RKO (cell line): ENCODE results near the gene GPR61.
A peak's percentile ranks its signal among the peaks of the same experiment; 100 is the strongest.

ENCODE experiments used
- DNase-seq: peaks from one replicate; pipeline ENCODE4 v3.0.0-alpha.2; 2016; ENCODE audit warnings: low spot score

The GPR61 gene

GRCh38 chr1:109509176-109510134 lies 30.2 kb upstream of the GPR61 start, which contains the start of gene AMIGO1:
AMIGO1 (minus strand) TSS chr1:109509727; CDS start chr1:109508912, 815 bp downstream.
- DNase-seq, result peak; percentile 79

- no peak for DNase-seq
Measured at GRCh38 chr1:109513110-109513710, 26.5 kb upstream of the GPR61 start.

- DNase-seq, result no peak
Measured at GRCh38 chr1:109514846-109515245, 24.8 kb upstream of the GPR61 start.

DNA sequence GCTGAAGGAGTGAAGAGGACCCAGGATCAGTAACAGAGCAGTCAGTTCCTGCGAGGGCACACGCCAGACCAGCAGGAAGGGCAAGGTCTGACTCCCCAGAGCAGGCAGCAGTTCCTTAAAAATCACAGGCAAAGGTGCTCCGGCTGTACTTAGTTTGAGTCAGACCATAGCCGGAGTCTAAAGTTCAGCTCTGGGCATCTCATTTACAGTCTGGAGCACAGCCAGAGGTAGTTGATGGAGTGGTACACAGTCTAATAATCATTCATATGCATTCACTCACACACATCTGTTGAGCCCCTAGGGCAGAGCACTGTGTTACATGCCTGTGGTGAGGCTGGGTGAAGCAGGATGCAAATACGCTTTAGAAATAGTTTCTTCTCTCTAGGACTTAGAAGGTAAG lies 22.8 kb upstream of the GPR61 start:
- no peak for DNase-seq

DNA sequence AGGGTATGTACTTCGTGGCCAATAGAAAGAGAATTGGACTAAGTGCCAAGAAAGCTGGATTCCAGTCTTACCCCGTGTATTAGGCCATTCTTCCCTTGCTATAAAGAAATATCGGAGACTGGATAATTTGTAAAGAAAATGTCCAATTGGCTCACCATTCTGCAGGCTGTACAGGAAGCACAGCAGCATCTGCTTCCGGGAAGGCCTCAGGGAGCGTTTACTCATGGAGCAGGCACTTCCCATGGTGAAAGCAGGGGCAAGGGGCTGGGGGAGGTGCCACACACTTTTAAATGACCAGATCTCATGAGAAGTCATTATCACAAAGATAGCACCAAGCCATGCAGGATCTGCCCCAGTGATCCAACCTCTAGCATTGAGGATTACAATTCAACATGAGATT lies 22.3 kb upstream of the GPR61 start:
- no peak for DNase-seq

DNA sequence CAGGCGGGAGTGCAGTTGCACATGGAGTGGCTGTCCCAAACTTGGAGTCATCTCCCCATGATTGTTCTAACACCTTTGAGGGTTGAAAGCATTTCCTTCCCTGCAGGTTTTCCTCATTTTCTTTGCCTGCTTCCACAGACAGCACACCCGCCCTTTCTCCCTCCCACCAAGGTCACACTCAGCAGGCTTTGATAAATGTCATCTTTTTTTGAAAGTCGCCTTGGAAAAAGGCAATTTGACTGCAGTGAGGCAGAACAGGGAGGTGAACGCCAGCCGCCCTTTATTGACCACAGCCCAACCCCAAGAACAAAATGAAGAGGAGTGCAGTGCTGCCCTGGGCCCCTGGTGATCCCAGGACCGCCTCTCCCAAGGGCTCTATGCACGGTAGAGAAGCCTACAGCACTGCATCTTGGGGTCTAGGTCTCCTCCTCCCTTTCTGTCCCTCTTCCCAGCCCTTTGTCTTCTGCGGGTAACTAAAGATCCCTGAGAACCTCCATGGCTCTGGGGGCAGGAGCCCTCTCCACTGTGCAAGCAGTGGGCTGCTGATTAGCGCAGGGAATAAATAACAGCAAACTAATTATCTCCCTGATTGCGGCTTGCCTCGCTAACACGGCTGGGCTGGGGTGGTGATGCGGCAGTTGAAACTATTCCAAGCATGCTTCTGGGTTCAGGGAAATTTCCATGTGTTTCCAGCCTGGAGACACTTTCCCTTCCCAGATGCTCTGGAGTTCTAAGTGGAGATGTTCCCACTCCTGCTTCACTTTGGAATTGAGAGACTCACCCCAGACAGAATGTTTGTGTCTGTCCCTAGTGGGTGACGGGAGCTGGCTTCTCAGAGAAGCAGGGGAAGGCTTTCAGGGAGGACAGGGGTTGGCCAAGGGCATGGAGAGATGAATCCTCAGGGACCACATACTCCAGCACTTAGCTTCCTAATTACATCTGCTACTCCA lies 18.4 kb upstream of the GPR61 start:
- no peak for DNase-seq

- DNase-seq, result no peak
Measured at GRCh38 chr1:109522026-109522425, 17.6 kb upstream of the GPR61 start.

DNA sequence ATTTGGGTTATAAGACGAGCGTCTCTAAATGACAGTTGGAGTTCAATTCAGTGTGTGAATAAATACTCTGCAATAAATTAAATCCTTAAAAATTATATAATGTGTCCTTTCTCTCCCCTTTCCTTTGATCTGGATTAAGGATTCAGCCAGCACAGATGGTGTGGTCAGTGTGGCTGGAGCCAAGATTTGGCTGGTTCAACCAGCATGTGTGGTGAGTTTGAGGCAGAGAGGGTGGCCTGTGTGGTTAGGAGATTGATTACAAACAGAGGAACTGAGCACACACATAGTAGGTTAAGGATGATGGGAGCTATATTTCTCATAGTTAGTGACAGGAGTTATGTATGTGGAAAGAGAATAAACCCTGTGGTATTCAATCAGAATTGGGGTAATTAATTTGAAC lies 16.0 kb upstream of the GPR61 start:
- DNase-seq, result no peak

DNA sequence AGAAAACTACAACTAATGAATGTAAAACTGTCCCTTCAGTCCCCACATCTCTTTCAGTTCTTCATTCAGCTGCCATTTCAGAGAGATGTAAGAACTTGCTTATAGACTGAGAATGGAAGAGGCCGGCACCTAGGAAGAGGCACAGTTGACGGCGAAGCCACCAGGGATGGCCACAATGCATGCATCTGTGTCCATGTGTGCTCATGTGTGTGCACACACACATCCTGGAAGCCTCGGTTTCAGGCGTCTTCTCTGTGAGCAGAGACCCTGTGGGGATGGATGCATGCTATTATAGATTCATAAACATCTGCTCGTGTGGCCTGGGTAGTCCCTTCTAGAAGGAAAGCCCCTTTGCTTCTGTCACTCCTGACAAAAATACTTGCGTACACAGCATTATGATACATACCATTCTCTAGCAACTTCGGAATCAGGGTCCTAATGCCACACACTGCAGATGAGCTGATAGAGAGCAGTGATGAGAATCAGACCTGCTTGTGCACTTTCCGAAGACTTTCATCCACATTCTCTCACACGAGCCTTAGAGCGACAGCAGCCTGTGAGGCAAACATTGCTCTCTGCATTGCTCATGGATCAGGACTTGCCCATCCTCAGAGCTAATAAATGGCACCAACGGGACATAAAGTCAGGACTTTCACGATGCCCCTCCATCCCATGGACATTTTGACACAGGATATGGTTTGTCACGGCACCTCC lies 12.4 kb upstream of the GPR61 start:
- DNase-seq, result no peak

DNA sequence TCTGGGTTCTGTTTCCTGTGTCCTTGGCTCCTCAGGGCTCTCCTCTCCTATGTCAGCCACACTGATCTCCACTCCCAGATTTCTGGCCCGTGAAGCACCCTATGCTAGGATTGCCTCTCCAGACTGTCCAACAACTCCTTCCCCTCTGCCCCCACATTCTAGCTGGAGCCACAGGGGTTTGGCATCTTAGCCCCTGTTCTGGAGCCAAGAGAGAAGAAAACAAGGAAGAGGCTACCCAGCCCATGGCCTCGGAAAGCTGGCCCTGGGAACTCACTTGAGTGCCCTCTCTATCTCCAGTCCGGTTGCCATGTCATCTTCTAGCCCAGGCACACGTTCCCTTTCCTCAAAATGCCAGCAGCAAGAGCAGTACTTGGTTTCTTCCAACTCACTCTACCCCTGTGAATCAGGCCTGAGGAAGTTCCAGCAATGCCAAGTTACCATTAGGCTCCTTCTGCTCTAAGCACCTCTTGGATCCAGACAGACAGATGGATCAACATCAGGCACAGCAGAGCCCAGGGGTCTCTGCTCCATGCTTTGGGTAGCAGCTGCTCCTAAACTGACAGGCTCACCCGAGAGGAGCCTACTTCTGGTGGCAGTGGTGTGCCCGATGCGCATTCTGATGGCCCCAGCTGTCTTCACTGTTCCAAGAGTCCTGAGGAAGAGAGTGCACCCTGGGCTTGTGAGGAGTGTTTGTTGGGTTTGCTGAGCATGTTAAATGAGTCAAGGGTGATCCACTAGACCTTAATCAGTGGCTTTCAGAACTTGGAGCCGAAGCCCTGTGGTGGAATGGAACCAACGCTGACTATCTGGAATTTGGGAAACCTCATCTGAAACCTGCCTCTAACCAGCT lies 11.6 kb upstream of the GPR61 start:
- DNase-seq, result no peak

GRCh38 chr1:109528712-109529111 lies 11.0 kb upstream of the GPR61 start:
- DNase-seq, result no peak

GRCh38 chr1:109529881-109530456 lies 9.7 kb upstream of the GPR61 start:
- no peak for DNase-seq

- no peak for DNase-seq
Measured at GRCh38 chr1:109530457-109531087, 9.1 kb upstream of the GPR61 start.

DNA sequence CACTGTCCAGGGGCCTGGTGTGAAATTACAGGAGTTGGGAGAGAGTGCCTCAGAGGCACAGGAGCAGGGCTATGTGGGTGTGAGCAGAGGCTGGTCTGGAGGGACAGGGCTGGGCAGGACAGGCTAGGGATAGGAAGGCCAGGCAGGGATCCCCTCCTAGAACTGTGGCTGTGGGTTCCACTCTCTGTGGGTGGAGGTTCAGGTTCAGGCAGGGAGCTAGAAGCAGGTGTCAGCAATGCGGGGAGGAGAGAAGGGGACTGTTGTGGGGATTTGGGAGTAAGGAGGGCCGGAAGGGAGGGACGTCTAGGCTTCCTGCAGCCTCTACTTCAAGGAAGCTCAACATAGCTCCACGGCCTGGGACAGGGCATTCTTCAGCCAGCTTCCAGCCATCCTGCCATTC lies 8.3 kb upstream of the GPR61 start:
- DNase-seq, result no peak

DNA sequence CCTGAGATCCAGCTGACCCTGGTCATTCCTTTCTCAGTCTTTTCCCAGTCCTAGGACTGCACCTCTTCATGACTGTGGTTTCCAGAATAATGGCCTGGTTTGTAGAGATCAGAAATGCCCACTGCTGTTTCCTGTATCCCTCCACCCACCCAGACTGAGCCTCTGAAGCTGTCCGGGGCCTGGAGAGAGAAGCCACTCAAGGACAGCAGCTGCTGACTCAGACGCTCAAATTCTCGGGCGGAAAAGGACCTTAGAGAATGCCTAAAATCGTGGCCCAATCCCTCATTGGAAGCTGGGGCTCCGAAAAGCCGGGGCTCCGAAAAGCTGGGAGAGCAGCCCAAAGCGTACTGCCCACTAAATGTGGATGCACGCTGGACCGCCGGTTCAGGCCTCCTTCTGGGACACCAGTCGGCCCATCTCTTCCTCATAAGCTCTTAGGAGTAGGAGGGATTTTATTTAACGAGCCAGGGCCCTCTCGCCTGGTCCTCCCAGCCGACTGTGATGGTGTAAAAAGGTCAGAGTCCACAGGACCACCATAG lies 7.8 kb upstream of the GPR61 start:
- DNase-seq, result no peak

GRCh38 chr1:109532365-109533136 lies 7.1 kb upstream of the GPR61 start:
- DNase-seq, result peak; percentile 90

GRCh38 chr1:109534307-109534858 lies 5.3 kb upstream of the GPR61 start:
- no peak for DNase-seq

DNA sequence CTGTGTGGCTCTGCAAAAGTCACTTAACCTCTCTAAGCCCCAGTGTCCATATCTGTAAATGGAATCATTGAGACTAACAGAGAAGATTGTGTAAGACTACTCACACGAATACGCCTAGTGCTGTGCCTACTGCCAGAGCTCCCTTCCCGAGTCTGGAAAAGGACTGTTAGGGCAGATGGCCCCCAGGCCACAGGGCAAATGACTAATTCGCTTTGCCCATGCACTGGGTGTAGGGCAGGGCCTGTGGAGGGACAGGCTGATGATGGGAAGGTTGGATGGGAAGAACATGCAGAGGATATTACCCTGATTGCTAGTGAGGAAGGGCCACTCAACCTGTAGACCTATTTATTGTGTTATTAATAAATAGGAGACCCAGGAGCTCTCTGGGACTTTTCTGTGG lies 4.2 kb upstream of the GPR61 start:
- no peak for DNase-seq
